Osteoblast (primary cell): ENCODE data around the gene PTGDS. TPM values are rescaled to one million over a fixed set of nuclear protein-coding genes. Genes with fewer than 3 reads are reported as not detected.

Source experiments
- DNase-seq: peaks from one replicate; pipeline ENCODE4 v3.0.0; 2011; ENCODE audit warnings: low spot score, mixed read lengths; ENCODE audit not compliant: insufficient read length; ENCODE audit errors: missing footprints
- H2AFZ ChIP-seq: 2 replicates; pipeline ENCODE4 v1.6.0; 2011; ENCODE audit warnings: mild to moderate bottlenecking, low read length
- H3K27ac ChIP-seq: 2 replicates; pipeline ENCODE4 v1.5.1; 2011; ENCODE audit warnings: mild to moderate bottlenecking, low read depth, low read length, moderate library complexity
- H3K27me3 ChIP-seq: 2 replicates; pipeline ENCODE4 v1.6.0; 2012; ENCODE audit warnings: mild to moderate bottlenecking, control low read depth, inconsistent platforms, low read length, moderate library complexity; ENCODE audit not compliant: insufficient read depth
- H3K36me3 ChIP-seq: 2 replicates; pipeline ENCODE4 v1.5.1; 2011; ENCODE audit warnings: mild to moderate bottlenecking, low read length, control low read depth, moderate library complexity; ENCODE audit not compliant: insufficient read depth
- H3K4me1 ChIP-seq: 2 replicates; pipeline ENCODE4 v1.5.1; 2011; ENCODE audit warnings: mild to moderate bottlenecking, low read length, control low read depth, moderate library complexity; ENCODE audit not compliant: insufficient read depth
- H3K4me2 ChIP-seq: 2 replicates; pipeline ENCODE4 v1.6.0; 2011; ENCODE audit warnings: mild to moderate bottlenecking, low read length; ENCODE audit not compliant: insufficient read depth
- H3K4me3 ChIP-seq: fragments of 200-600 bp; sonication (generic); 3 replicates; pipeline ENCODE4 v1.5.1; 2012; ENCODE audit warnings: mild to moderate bottlenecking, low read length, inconsistent platforms; ENCODE audit not compliant: insufficient read depth
- H3K79me2 ChIP-seq: 2 replicates; pipeline ENCODE4 v1.6.0; 2012; ENCODE audit warnings: mild to moderate bottlenecking, low read length, control low read depth, inconsistent platforms; ENCODE audit not compliant: insufficient read depth
- H3K9me3 ChIP-seq: 2 replicates; pipeline ENCODE4 v1.5.1; 2011; ENCODE audit warnings: low read depth, low read length, control low read depth
- H4K20me1 ChIP-seq: 2 replicates; pipeline ENCODE4 v1.6.0; 2012; ENCODE audit warnings: mild to moderate bottlenecking, low read length, control low read depth; ENCODE audit not compliant: insufficient read depth
- CTCF ChIP-seq: IDR thresholded peaks from 2 replicates; pipeline ENCODE4 v1.5.1; 2011; ENCODE audit warnings: mild to moderate bottlenecking, low read depth, low read length, moderate library complexity; ENCODE audit errors: extremely low read depth
- total RNA-seq: library from RNA; depleted of rRNA; stranded (reverse); fragments of >200 nt; gene quantifications from 2 replicates; pipeline ENCODE4 v1.2.3, GENCODE V29; 2012

PTGDS gene
- total RNA-seq, 1 donor = 57.9 TPM

GRCh38 chr9:136947955-136948510 lies 29.3 kb upstream of the PTGDS start:
- no peaks in the 10 kb centered on the region for H3K27me3 ChIP-seq
- peaks cover 16% of the 10 kb centered on the region for H3K4me1 ChIP-seq
- H3K36me3 ChIP-seq = no peaks in the 10 kb centered on the region
- H3K79me2 ChIP-seq = peaks cover 10% of the 10 kb centered on the region
- H4K20me1 ChIP-seq = peaks cover 4% of the 10 kb centered on the region
- DNase-seq = peak; percentile 96
- TF ChIP-seq CTCF = peak; percentile 53
- no peaks in the 10 kb centered on the region for H3K9me3 ChIP-seq
- H3K4me2 ChIP-seq = no peak overlapping the region
- H3K4me3 ChIP-seq = no peak overlapping the region
- H3K27ac ChIP-seq = no peak overlapping the region
- H2AFZ ChIP-seq = no peak overlapping the region

GRCh38 chr9:136949239-136949816 lies 28.0 kb upstream of the PTGDS start:
- no peaks in the 10 kb centered on the region for H3K79me2 ChIP-seq
- peak overlapping the region; percentile 90 for H3K4me2 ChIP-seq
- no peaks in the 10 kb centered on the region for H3K36me3 ChIP-seq
- H3K27me3 ChIP-seq = no peaks in the 10 kb centered on the region
- H3K4me3 ChIP-seq = peak overlapping the region; percentile 79
- H3K9me3 ChIP-seq = no peaks in the 10 kb centered on the region
- no peak overlapping the region for H3K27ac ChIP-seq
- H2AFZ ChIP-seq = peak overlapping the region; percentile 59
- peak; percentile 62 for DNase-seq
- no peak for TF ChIP-seq CTCF
- H4K20me1 ChIP-seq = no peaks in the 10 kb centered on the region
- H3K4me1 ChIP-seq = peaks cover 11% of the 10 kb centered on the region

- Histone ChIP-seq H3K4me2 (peak overlapping the region; percentile 90), H3K9me3 (no peaks in the 10 kb centered on the region), H3K27me3 (no peaks in the 10 kb centered on the region), H2AFZ (peak overlapping the region; percentile 93), H3K4me3 (peak overlapping the region; percentile 79), H3K79me2 (no peaks in the 10 kb centered on the region), H3K4me1 (peaks cover 8% of the 10 kb centered on the region), H4K20me1 (no peaks in the 10 kb centered on the region), H3K27ac (no peak overlapping the region), H3K36me3 (no peaks in the 10 kb centered on the region)
- no peak for TF ChIP-seq CTCF
- DNase-seq = peak; percentile 100
Measured at GRCh38 chr9:136949817-136950655, 27.3 kb upstream of the PTGDS start.
